NT2/D1 (cell line): ENCODE data around the gene RERGL.

ENCODE experiments used
- SUZ12 ChIP-seq: IDR thresholded peaks from 2 replicates; pipeline ENCODE4 v1.6.1; 2011; ENCODE audit not compliant: insufficient read length, insufficient read depth; ENCODE audit errors: extremely low read depth
- YY1 ChIP-seq: IDR thresholded peaks from 2 replicates; pipeline ENCODE4 v1.6.1; 2011; ENCODE audit not compliant: insufficient read length, insufficient read depth

DNA sequence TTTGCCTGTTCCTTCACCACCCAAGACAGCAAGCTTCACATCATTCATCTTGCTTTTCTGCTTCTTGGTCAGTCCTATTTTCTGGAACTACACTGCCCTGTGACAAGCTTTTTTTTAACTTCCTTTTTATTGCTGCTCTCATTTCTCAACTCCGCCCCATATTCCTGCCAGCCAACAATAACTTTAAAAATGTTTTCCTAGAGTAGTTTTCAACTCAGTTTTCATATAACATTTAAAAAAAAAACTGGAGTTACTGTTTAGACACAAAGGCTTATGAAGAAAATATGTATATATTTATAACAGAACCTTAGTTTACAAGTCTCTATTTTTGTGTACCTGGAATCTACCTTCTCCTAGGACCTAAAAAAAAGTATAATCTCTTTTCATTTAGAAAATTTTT is at the start of gene RERGL:
- TF ChIP-seq YY1: no peak
- no peak for TF ChIP-seq SUZ12
